ENCODE measurements around the gene MEGF6.

Gene MEGF6

GRCh38 chr1:3452866-3453175, 158.5 kb downstream of the MEGF6 start:
- no peak for DNase-seq (ENCODE audit: low spot score)
- no peak for TF ChIP-seq CTCF (IDR thresholded peaks at IDR 0.05; ENCODE audit: borderline replicate concordance, control extremely low read depth, extremely low read depth, insufficient read depth, missing control alignments)
- in situ Hi-C loops (cut with MboI; ENCODE audit: low sequenced_read_pairs, unreplicated experiment): no loop called here

DNA sequence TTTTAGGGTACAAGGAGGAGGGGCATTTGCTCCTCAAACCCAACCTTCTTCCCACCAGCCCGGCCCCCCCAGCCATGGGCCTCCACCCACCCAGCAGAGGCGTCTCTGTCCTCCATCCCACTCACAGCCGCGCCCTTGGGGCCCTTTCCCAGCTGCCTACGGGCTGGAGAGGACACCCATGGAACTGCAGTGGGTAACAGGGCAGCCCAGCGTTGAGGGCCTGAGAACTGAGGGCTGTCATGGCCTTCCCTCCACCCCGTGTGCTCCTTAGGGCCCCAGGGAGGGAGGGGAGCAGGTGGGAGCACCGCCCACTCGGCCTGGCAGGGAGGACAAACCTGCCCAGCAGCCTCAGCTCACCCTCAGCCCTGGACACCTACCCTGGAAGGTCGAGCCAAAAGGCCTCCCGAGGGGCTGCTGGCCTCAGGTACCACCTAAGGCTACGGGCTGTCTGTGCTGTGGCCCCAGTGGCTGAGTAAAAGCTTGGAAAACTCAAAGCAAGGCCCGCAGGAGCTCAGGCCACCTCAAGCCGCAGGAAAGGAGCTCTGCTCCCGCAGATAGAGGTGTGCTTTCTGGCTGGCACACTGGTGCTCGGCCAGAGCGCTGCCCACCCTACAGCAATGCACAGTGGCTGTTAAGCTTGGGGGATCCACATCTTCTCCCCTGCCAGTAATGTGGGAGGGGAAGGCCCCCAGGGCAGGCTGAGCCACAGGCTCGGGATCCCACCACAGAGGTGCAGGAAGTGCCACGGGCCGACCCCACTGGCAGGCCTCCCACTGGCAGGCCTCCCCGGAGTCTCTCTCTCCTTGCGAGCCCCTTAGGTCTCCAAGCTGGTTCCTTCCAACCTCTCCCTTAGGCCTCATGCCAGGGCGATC, 159.1 kb downstream of the MEGF6 start:
- DNase-seq (ENCODE audit: low spot score): no peak
- no peak for TF ChIP-seq CTCF (IDR thresholded peaks at IDR 0.05; ENCODE audit: borderline replicate concordance, control extremely low read depth, extremely low read depth, insufficient read depth, missing control alignments)
- in situ Hi-C loops (cut with MboI; ENCODE audit: low sequenced_read_pairs, unreplicated experiment): no loop called here

- in situ Hi-C loops (cut with MboI; ENCODE audit: low sequenced_read_pairs, unreplicated experiment): no loop called here
- no peak for DNase-seq (ENCODE audit: low spot score)
- no peak for TF ChIP-seq CTCF (IDR thresholded peaks at IDR 0.05; ENCODE audit: borderline replicate concordance, control extremely low read depth, extremely low read depth, insufficient read depth, missing control alignments)
Observed at GRCh38 chr1:3450983-3451382, 160.3 kb downstream of the MEGF6 start.

GRCh38 chr1:3450202-3450863, 161.0 kb downstream of the MEGF6 start:
- TF ChIP-seq CTCF (IDR thresholded peaks at IDR 0.05; ENCODE audit: borderline replicate concordance, control extremely low read depth, extremely low read depth, insufficient read depth, missing control alignments): no peak
- in situ Hi-C loops (cut with MboI; ENCODE audit: low sequenced_read_pairs, unreplicated experiment): no loop called here
- DNase-seq (ENCODE audit: low spot score): no peak

- no peak for DNase-seq (ENCODE audit: low spot score)
Observed at GRCh38 chr1:3444736-3445135, 166.6 kb downstream of the MEGF6 start.

GRCh38 chr1:3444298-3444697, 167.0 kb downstream of the MEGF6 start:
- no peak for DNase-seq (ENCODE audit: low spot score)
- no peak for TF ChIP-seq CTCF (IDR thresholded peaks at IDR 0.05; ENCODE audit: borderline replicate concordance, control extremely low read depth, extremely low read depth, insufficient read depth, missing control alignments)
- in situ Hi-C loops (cut with MboI; ENCODE audit: low sequenced_read_pairs, unreplicated experiment): no loop called here

More at GRCh38 chr1:3444736-3445135, 166.6 kb downstream of the MEGF6 start:
- in situ Hi-C loops (cut with MboI; ENCODE audit: low sequenced_read_pairs, unreplicated experiment): no loop called here
- no peak for TF ChIP-seq CTCF (IDR thresholded peaks at IDR 0.05; ENCODE audit: borderline replicate concordance, control extremely low read depth, extremely low read depth, insufficient read depth, missing control alignments)
